ENCODE data around the gene HLTF.

HLTF gene

GRCh38 chr3:149038322-149038721 is 48.0 kb downstream of the HLTF start:
- no peak for TF ChIP-seq CTCF (IDR thresholded peaks at IDR 0.05; ENCODE audit: low read depth, low read length)
- no peak overlapping the region for H3K4me3 ChIP-seq (ENCODE audit: low read depth, low read length)

GRCh38 chr3:149037684-149038083 is 48.6 kb downstream of the HLTF start:
- H3K4me3 ChIP-seq (ENCODE audit: low read depth, low read length) = no peak overlapping the region
- no peak for TF ChIP-seq CTCF (IDR thresholded peaks at IDR 0.05; ENCODE audit: low read depth, low read length)

GRCh38 chr3:149031096-149031495 is 55.2 kb downstream of the HLTF start:
- TF ChIP-seq CTCF (IDR thresholded peaks at IDR 0.05; ENCODE audit: low read depth, low read length) = no peak
- H3K4me3 ChIP-seq (ENCODE audit: low read depth, low read length) = no peak overlapping the region

GRCh38 chr3:149026718-149027117 is 59.6 kb downstream of the HLTF start:
- no peak for TF ChIP-seq CTCF (IDR thresholded peaks at IDR 0.05; ENCODE audit: low read depth, low read length)
- no peak overlapping the region for H3K4me3 ChIP-seq (ENCODE audit: low read depth, low read length)

- no peak for TF ChIP-seq CTCF (IDR thresholded peaks at IDR 0.05; ENCODE audit: low read depth, low read length)
Measured at GRCh38 chr3:149023951-149024350, 62.4 kb downstream of the HLTF start.

GRCh38 chr3:149021830-149022229 is 64.5 kb downstream of the HLTF start:
- no peak for TF ChIP-seq CTCF (IDR thresholded peaks at IDR 0.05; ENCODE audit: low read depth, low read length)
- no peak overlapping the region for H3K4me3 ChIP-seq (ENCODE audit: low read depth, low read length)

More at GRCh38 chr3:149023951-149024350, 62.4 kb downstream of the HLTF start:
- no peak overlapping the region for H3K4me3 ChIP-seq (ENCODE audit: low read depth, low read length)

GRCh38 chr3:149020839-149021252 is 65.5 kb downstream of the HLTF start:
- TF ChIP-seq CTCF (IDR thresholded peaks at IDR 0.05; ENCODE audit: low read depth, low read length) = no peak
- no peak overlapping the region for H3K4me3 ChIP-seq (ENCODE audit: low read depth, low read length)
